GM12801 (cell line): ENCODE results near the gene MRPS21.

Experiments
- CTCF ChIP-seq: IDR thresholded peaks from one replicate; pipeline ENCODE4 v1.5.1; 2011; ENCODE audit warnings: control low read depth; ENCODE audit not compliant: insufficient read length; ENCODE audit errors: extremely low read depth

The MRPS21 gene

GRCh38 chr1:150332651-150333290, 39.1 kb downstream of the MRPS21 start:
- no peak for TF ChIP-seq CTCF

DNA sequence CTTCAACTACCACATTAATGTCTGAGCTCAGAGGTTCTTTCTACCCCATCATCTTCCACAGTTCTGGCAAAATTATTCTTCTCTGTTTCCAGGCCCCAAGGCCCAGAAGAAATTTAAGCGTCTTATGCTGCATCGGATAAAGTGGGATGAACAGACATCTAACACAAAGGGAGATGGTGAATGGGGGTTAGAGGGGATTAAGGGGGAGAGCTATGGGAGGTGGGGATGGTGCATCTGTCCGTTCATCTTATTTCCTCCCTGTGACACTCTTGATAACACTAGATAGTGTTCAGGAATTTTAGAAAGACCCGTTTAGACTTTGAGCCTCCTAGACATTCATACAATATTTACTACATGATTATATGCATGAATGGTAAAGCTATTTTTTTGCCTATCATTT, 52.7 kb downstream of the MRPS21 start:
- TF ChIP-seq CTCF: no peak

GRCh38 chr1:150352866-150353265, 59.2 kb downstream of the MRPS21 start:
- no peak for TF ChIP-seq CTCF
